Measurements from ENCODE around the gene YWHAH. TPM values are rescaled to one million over a fixed set of nuclear protein-coding genes. Genes with fewer than 3 reads are reported as not detected.

The YWHAH gene
- total RNA-seq, 2 donors from 2014 or later: 41.9 to 62.4 TPM

DNA sequence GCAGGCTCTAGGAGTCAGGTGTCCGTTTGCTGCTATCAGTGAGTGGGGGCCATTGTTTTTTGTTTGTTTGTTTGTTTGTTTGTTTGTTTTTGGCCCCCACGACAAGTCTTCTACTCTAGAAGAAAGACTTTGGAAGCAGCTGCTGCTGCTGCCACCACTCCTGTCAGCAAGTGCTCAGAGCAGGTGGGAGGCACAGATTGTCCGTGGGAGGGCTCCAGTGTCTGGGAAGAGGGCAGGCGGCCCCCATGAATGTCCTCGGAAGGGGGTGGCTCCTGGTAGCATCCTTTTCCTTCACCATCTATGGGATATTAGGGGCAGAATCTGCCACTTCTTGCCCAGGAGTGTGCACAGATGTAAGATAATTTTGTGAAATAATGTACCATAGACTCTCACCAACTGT is 37.8 kb upstream of the YWHAH start:
- WGBS: 84% methylated on average over 5 of the region's 5 CpGs
- no peaks in the 10 kb centered on the region for H3K4me1 ChIP-seq (replicated peaks)
- no peak overlapping the region for H3K4me3 ChIP-seq
- no peaks in the 10 kb centered on the region for H3K36me3 ChIP-seq
- TF ChIP-seq POLR2AphosphoS5 (IDR thresholded peaks at IDR 0.05) (no peak), POLR2A (IDR thresholded peaks at IDR 0.05) (no peak)
- DNase-seq (ENCODE audit: low spot score): no peak
- no peak overlapping the region for H3K27ac ChIP-seq
- no peaks in the 10 kb centered on the region for H3K27me3 ChIP-seq (replicated peaks; ENCODE audit: insufficient read depth)
- intact Hi-C loops (cut with DNase I): no loop called here
- no peaks in the 10 kb centered on the region for H3K9me3 ChIP-seq

DNA sequence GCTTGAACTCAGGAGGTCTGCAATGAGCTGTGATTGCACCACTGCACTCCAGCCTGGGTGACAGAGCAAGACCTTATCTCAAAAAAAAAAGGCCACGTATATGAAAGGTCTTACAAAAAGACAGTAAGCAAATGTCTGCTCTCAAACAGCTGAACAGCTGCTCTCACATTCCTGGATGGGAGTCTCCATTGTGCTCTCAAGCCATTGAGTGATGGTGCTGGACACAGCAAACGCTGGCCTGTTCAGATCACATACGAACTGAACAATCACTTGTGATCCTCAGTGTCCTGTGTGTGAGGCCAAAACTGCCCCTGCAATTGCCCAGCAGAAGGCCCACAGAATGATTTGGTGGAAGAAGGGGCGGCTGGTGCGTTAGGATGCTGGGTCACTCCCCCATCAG is 34.4 kb upstream of the YWHAH start:
- H3K27me3 ChIP-seq (replicated peaks; ENCODE audit: insufficient read depth): no peaks in the 10 kb centered on the region
- H3K4me3 ChIP-seq: no peak overlapping the region
- DNase-seq (ENCODE audit: low spot score): no peak
- H3K4me1 ChIP-seq (replicated peaks): no peaks in the 10 kb centered on the region
- 88% methylated on average over 5 of the region's 5 CpGs for WGBS
- no peak overlapping the region for H3K27ac ChIP-seq
- H3K36me3 ChIP-seq: no peaks in the 10 kb centered on the region
- TF ChIP-seq POLR2AphosphoS5 (IDR thresholded peaks at IDR 0.05) (no peak), POLR2A (IDR thresholded peaks at IDR 0.05) (no peak)
- TF ChIP-seq, protein P1, sequence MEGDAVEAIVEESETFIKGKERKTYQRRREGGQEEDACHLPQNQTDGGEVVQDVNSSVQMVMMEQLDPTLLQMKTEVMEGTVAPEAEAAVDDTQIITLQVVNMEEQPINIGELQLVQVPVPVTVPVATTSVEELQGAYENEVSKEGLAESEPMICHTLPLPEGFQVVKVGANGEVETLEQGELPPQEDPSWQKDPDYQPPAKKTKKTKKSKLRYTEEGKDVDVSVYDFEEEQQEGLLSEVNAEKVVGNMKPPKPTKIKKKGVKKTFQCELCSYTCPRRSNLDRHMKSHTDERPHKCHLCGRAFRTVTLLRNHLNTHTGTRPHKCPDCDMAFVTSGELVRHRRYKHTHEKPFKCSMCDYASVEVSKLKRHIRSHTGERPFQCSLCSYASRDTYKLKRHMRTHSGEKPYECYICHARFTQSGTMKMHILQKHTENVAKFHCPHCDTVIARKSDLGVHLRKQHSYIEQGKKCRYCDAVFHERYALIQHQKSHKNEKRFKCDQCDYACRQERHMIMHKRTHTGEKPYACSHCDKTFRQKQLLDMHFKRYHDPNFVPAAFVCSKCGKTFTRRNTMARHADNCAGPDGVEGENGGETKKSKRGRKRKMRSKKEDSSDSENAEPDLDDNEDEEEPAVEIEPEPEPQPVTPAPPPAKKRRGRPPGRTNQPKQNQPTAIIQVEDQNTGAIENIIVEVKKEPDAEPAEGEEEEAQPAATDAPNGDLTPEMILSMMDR (IDR thresholded peaks at IDR 0.05): no peak
- H3K9me3 ChIP-seq: no peaks in the 10 kb centered on the region
- intact Hi-C loops (cut with DNase I): no loop called here

DNA sequence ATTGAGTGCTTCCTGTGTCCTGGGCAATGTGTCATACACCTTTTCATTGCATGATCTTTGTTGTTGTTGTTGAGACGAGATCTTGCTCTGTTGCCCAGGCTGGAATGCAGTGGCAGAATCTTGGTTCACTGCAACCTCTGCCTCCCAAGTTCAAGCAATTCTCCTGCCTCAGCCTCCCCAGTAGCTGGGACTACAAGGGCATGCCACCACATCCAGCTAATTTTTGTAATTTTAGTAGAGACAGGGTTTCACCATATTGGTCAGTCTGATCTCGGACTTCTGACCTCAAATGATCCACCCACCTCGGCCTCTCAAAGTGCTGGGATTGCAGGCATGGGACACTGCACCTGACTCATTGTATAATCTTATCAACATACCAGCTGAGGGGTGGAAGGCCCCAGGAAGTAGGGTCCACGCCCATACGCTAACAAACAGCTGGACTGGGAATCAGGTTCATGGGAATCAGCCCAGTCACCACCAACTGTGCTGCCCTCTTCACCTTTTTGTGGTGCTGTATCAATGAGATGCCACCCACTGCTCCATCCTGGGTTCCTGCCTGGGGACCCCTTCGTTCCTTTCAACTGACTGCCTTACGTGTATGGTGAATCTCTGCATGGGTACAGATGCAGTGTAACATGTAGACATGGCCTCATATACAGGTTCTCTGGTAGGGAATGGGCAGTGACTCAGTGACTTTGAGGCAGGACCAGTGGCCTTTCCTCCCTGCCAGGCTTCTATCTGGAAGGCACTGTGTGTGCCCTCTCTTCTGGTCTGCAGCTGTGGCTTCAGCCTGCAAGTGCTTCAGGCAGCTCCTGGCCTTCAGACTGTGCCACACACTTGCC is 32.5 kb upstream of the YWHAH start:
- no peak for DNase-seq (ENCODE audit: low spot score)
- 92% methylated on average over 7 of the region's 7 CpGs for WGBS
- TF ChIP-seq POLR2AphosphoS5 (IDR thresholded peaks at IDR 0.05) (no peak), POLR2A (IDR thresholded peaks at IDR 0.05) (no peak)
- TF ChIP-seq, protein P1 (IDR thresholded peaks at IDR 0.05): no peak
- intact Hi-C loops (cut with DNase I): no loop called here
- Histone ChIP-seq H3K27me3 (replicated peaks; ENCODE audit: insufficient read depth) (no peaks in the 10 kb centered on the region), H3K4me1 (replicated peaks) (no peaks in the 10 kb centered on the region), H3K27ac (no peak overlapping the region), H3K9me3 (no peaks in the 10 kb centered on the region), H3K4me3 (no peak overlapping the region), H3K36me3 (no peaks in the 10 kb centered on the region)

DNA sequence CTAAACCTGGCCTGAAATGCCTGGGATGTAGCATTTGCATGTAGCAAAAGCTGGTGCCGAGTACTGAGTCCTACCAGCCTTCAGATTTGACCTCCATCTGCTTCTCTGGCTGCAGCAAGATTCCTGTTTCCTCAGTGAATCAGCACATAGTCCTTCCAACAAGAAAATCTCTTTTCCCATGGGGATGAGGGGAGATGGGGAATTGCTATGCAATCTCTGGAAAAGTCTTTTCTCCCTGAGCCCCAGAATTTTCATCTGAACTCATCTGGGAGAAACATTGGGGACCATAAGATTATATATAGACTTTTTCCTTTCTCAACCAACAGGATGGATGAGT is 32.0 kb upstream of the YWHAH start:
- no peaks in the 10 kb centered on the region for H3K9me3 ChIP-seq
- H3K27ac ChIP-seq: no peak overlapping the region
- no peak for DNase-seq (ENCODE audit: low spot score)
- TF ChIP-seq, protein P1 (IDR thresholded peaks at IDR 0.05): no peak
- TF ChIP-seq POLR2A (IDR thresholded peaks at IDR 0.05) (no peak), POLR2AphosphoS5 (IDR thresholded peaks at IDR 0.05) (no peak)
- H3K27me3 ChIP-seq (replicated peaks; ENCODE audit: insufficient read depth): no peaks in the 10 kb centered on the region
- no peaks in the 10 kb centered on the region for H3K4me1 ChIP-seq (replicated peaks)
- H3K36me3 ChIP-seq: no peaks in the 10 kb centered on the region
- 71% methylated on average over 1 of the region's 1 CpG for WGBS
- intact Hi-C loops (cut with DNase I): no loop called here
- no peak overlapping the region for H3K4me3 ChIP-seq

DNA sequence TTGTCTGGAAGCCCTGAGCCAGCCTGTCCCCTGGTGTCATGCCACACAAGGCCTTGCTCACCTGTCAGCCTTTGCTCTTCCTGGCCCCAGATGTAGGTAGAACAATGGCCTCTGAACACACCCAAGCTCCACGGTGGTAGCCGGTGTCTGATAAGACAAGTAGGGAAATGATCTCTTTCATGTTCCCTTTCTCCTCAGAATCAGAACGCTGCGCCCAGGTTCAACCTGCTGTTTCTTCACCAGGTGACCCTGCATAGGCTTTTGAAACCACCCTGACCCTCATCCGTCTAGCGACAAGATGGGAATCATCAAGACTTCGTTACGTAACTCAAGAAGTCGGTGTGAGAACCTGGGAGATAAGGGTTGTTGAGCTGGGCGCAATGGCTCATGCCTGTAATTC is 28.7 kb upstream of the YWHAH start:
- TF ChIP-seq, protein P1 (IDR thresholded peaks at IDR 0.05): no peak
- TF ChIP-seq POLR2A (IDR thresholded peaks at IDR 0.05) (no peak), POLR2AphosphoS5 (IDR thresholded peaks at IDR 0.05) (no peak)
- 92% methylated on average over 10 of the region's 10 CpGs for WGBS
- no peaks in the 10 kb centered on the region for H3K36me3 ChIP-seq
- no peak overlapping the region for H3K27ac ChIP-seq
- DNase-seq (ENCODE audit: low spot score): no peak
- intact Hi-C loops (cut with DNase I): no loop called here
- no peaks in the 10 kb centered on the region for H3K4me1 ChIP-seq (replicated peaks)
- H3K9me3 ChIP-seq: no peaks in the 10 kb centered on the region
- no peak overlapping the region for H3K4me3 ChIP-seq
- H3K27me3 ChIP-seq (replicated peaks; ENCODE audit: insufficient read depth): no peaks in the 10 kb centered on the region
